ENCODE data around the gene ABCA8. TPM values are rescaled to one million over a fixed set of nuclear protein-coding genes. Genes with fewer than 3 reads are reported as not detected.

Gene ABCA8
- total RNA-seq, 1 experiment from 2014 or later = not detected

DNA sequence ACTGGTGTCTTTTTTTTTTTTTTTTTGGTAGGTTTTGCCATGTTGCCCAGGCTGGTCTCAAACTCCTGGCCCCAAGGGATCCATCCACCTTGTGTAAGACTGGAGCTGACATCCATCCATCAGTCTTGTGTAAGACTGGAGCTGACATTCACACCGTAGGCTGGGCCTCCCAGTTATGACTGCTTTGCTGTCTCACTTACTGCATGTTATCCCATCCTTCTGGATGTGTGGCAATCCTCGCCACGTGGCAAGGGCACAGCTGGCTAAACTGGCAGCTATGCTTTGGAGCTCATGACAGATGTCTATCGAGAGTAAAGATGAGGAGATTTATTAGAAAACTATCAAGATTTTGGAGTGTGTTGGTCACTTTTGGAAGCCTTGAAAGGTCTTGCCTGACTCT lies 115.1 kb downstream of the ABCA8 start:
- no peak overlapping the region for H3K27ac Mint-ChIP-seq
- Histone ChIP-seq H3K9me3 (ENCODE audit: control insufficient read depth, low read depth, low read length) (no peaks in the 10 kb centered on the region), H2BK20ac (ENCODE audit: low read depth, low read length, poor library complexity, severe bottlenecking) (no peak overlapping the region)

More for the DNA sequence above, 115.1 kb downstream of the ABCA8 start:
- peaks cover 0 to 3% of the 10 kb centered on the region in 2 experiments; a peak in 3 of 4 replicates for H3K4me1 Mint-ChIP-seq
- H3K56ac ChIP-seq (ENCODE audit: insufficient read length, low read depth, low read length) = no peak overlapping the region
- no peaks in the 10 kb centered on the region; the same call in 1 of the 2 replicates for H3K27me3 Mint-ChIP-seq (ENCODE audit: low read depth)
- H3K9ac ChIP-seq (ENCODE audit: extremely low read depth, insufficient read length, low read length) = no peak overlapping the region
- H3K79me1 ChIP-seq (ENCODE audit: insufficient read depth, low read depth, low read length, poor library complexity, severe bottlenecking) = no peaks in the 10 kb centered on the region
- H2BK12ac ChIP-seq (ENCODE audit: insufficient read length, low read depth, low read length) = no peak overlapping the region
- 0 out of 5 replicates have a peak, but pooled peaks cover 0 to 1% of the 10 kb centered on the region in 2 experiments for H3K9me3 Mint-ChIP-seq
- TF ChIP-seq, protein P1, sequence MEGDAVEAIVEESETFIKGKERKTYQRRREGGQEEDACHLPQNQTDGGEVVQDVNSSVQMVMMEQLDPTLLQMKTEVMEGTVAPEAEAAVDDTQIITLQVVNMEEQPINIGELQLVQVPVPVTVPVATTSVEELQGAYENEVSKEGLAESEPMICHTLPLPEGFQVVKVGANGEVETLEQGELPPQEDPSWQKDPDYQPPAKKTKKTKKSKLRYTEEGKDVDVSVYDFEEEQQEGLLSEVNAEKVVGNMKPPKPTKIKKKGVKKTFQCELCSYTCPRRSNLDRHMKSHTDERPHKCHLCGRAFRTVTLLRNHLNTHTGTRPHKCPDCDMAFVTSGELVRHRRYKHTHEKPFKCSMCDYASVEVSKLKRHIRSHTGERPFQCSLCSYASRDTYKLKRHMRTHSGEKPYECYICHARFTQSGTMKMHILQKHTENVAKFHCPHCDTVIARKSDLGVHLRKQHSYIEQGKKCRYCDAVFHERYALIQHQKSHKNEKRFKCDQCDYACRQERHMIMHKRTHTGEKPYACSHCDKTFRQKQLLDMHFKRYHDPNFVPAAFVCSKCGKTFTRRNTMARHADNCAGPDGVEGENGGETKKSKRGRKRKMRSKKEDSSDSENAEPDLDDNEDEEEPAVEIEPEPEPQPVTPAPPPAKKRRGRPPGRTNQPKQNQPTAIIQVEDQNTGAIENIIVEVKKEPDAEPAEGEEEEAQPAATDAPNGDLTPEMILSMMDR (conservative IDR thresholded peaks at IDR 0.05) = no peak
- no peak overlapping the region for H3K27ac ChIP-seq (ENCODE audit: insufficient read length, low read depth, low read length)
- H2BK15ac ChIP-seq (ENCODE audit: low read depth, low read length) = no peak overlapping the region
- H3K36me3 Mint-ChIP-seq (ENCODE audit: insufficient read depth in 1 of 3, low read depth in 3 of 3) = no peaks in the 10 kb centered on the region
- H2BK5ac ChIP-seq (ENCODE audit: insufficient read length, low read length) = no peak overlapping the region
- no peak overlapping the region for H3K14ac ChIP-seq (ENCODE audit: insufficient read depth, low read length)
- no peak overlapping the region for H2BK120ac ChIP-seq (ENCODE audit: low read depth, low read length, poor library complexity, severe bottlenecking)
- no peaks in the 10 kb centered on the region for H4K20me1 ChIP-seq (ENCODE audit: control insufficient read depth, insufficient read depth, insufficient read length)
- no peak overlapping the region for H3K4me3 Mint-ChIP-seq
- no peak overlapping the region for H3K23ac ChIP-seq (ENCODE audit: insufficient read length, low read depth, low read length)
- H3K4me1 ChIP-seq (ENCODE audit: insufficient read depth, low read length) = peaks cover 2% of the 10 kb centered on the region; the same call in 1 of the 2 replicates
- H4K91ac ChIP-seq (ENCODE audit: insufficient read length, low read depth, low read length) = no peak overlapping the region
- H4K5ac ChIP-seq (ENCODE audit: insufficient read length, low read depth, low read length) = no peak overlapping the region
- no peak overlapping the region for H2AK5ac ChIP-seq (ENCODE audit: insufficient read length, low read length)
- no peak for DNase-seq
- H3K4me2 ChIP-seq (ENCODE audit: insufficient read depth, insufficient read length, low read length) = no peak overlapping the region
- no peaks in the 10 kb centered on the region for H3K79me2 ChIP-seq (ENCODE audit: insufficient read depth, low read length)
- H3K4ac ChIP-seq (ENCODE audit: low read depth, low read length) = no peak overlapping the region
- H3K23me2 ChIP-seq (ENCODE audit: insufficient read length, low read depth, low read length, poor library complexity, severe bottlenecking) = no peaks in the 10 kb centered on the region
- H3T11ph ChIP-seq (ENCODE audit: low read length) = no peak overlapping the region
- H3K27me3 ChIP-seq (ENCODE audit: insufficient read depth, low read length) = no peaks in the 10 kb centered on the region
- no peak overlapping the region for H3K18ac ChIP-seq (ENCODE audit: insufficient read length, low read depth, low read length)
- no peak overlapping the region for H2AFZ ChIP-seq (ENCODE audit: low read length)
- no peak overlapping the region for H4K8ac ChIP-seq (replicated peaks; ENCODE audit: insufficient read length, low read depth, low read length)
- WGBS (ENCODE audit: extremely low coverage, insufficient read length, low lambda C conversion rate) = no CpG with 5 or more reads among the region's 4 CpGs

Measured in H9 (cell line).